IMR-90 (cell line): ENCODE measurements around the gene CD320.

Experiments used
- CEBPB ChIP-seq: IDR thresholded peaks from 2 replicates; pipeline ENCODE4 v1.6.1; 2012; ENCODE audit warnings: low read depth, low read length, improper control_type of control experiment
- CHD1 ChIP-seq: IDR thresholded peaks from 2 replicates; pipeline ENCODE4 v1.6.1; 2012; ENCODE audit warnings: low read depth, low read length, improper control_type of control experiment
- CTCF ChIP-seq: conservative IDR thresholded peaks from 2 replicates; pipeline ENCODE4 v1.5.1; 2012; ENCODE audit warnings: mild to moderate bottlenecking, low read depth, low read length, improper control_type of control experiment
- MAFK ChIP-seq: IDR thresholded peaks from 2 replicates; pipeline ENCODE4 v1.6.1; 2012; ENCODE audit warnings: low read depth, low read length, improper control_type of control experiment
- MAZ ChIP-seq: IDR thresholded peaks from 2 replicates; pipeline ENCODE4 v1.6.1; 2012; ENCODE audit warnings: low read depth, mild to moderate bottlenecking, low read length, improper control_type of control experiment, moderate library complexity, borderline replicate concordance
- MXI1 ChIP-seq: IDR thresholded peaks from 2 replicates; pipeline ENCODE4 v1.6.1; 2012; ENCODE audit warnings: low read depth, mild to moderate bottlenecking, low read length, moderate library complexity, borderline replicate concordance
- NFE2L2 ChIP-seq: fragments of 150-350 bp; IDR thresholded peaks from 2 replicates; pipeline ENCODE4 v1.6.1; 2016; ENCODE audit warnings: low read depth, mild to moderate bottlenecking, low read length
- POLR2A ChIP-seq: IDR thresholded peaks from 2 replicates; pipeline ENCODE4 v1.6.1; 2012; ENCODE audit warnings: mild to moderate bottlenecking, low read depth, low read length
- RAD21 ChIP-seq: IDR thresholded peaks from 2 replicates; pipeline ENCODE4 v1.6.1; 2012; ENCODE audit warnings: low read length, improper control_type of control experiment
- RCOR1 ChIP-seq: IDR thresholded peaks from 2 replicates; pipeline ENCODE4 v1.6.1; 2012; ENCODE audit warnings: mild to moderate bottlenecking, low read length, improper control_type of control experiment; ENCODE audit not compliant: insufficient replicate concordance
- RFX5 ChIP-seq: IDR thresholded peaks from 2 replicates; pipeline ENCODE4 v1.8.0; 2012; ENCODE audit warnings: low read depth, mild to moderate bottlenecking, low read length, moderate library complexity
- SMC3 ChIP-seq: fragments of 150-350 bp; IDR thresholded peaks from 2 replicates; pipeline ENCODE4 v1.6.1; 2016; ENCODE audit warnings: low read depth, mild to moderate bottlenecking, antibody characterized with exemption, low read length, moderate library complexity

DNA sequence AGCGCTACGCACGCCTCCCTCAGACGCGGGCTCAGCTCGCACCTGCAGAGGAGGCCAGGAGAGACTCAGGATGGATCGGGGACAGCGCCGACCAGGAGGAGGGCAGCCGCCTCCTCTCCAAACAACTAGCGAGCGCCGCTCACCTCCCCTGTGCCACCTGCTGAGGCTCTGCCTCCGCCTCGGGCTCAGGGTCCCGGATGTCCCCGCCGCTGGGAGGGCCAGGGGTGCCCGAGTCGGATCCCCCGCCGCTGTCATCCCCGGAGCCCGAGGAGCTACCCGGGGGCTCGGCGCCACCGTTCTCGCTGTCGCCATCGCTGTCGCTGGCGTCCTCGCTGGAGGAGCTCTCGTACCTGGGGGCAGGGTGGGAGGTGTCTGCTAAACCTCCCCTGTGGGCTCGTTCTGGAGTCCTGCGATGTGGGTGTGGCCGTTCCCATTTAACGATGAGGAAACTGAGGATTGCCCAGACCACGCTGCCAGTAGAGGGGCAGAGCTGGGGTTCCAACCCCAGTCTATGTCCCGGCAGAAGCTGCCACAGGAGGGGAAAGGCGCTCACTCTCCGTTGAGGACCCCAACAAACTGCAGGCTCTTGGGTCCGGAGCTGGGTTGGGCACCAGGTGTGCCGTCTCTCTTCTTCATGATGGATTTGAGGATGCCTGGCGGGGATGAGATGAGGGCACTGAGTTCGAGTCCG lies 25.8 kb upstream of the CD320 start:
- no peak for TF ChIP-seq CTCF
- no peak for TF ChIP-seq MXI1
- TF ChIP-seq NFE2L2 = no peak
- TF ChIP-seq MAZ = no peak
- no peak for TF ChIP-seq RAD21
- TF ChIP-seq RCOR1 = no peak
- no peak for TF ChIP-seq RFX5
- TF ChIP-seq SMC3 = no peak
- no peak for TF ChIP-seq POLR2A
- TF ChIP-seq MAFK = no peak
- no peak for TF ChIP-seq CHD1
- TF ChIP-seq CEBPB = no peak
